PFSK-1 (cell line): ENCODE results near the gene FUT7.

Experiments used
- FOXP2 ChIP-seq: optimal IDR thresholded peaks from 2 replicates; pipeline ENCODE3; 2011; ENCODE audit warnings: borderline replicate concordance, control low read depth, inconsistent platforms; ENCODE audit not compliant: insufficient read depth; ENCODE audit errors: extremely low read length, extremely low read depth
- POLR2AphosphoS5 ChIP-seq: IDR thresholded peaks from 2 replicates; pipeline ENCODE4 v1.6.1; 2012; ENCODE audit warnings: low read depth, mild to moderate bottlenecking, control low read depth, low read length, moderate library complexity
- REST ChIP-seq, 2 experiments: IDR thresholded peaks; 2 replicates each; pipeline versions ENCODE4 v1.6.1 to v1.8.0; 2011 to 2012; ENCODE audit warnings: low read depth in 2 of 2, low read length in 2 of 2, control low read depth in 1 of 2, inconsistent platforms in 1 of 2, mild to moderate bottlenecking in 1 of 2, moderate library complexity in 1 of 2; ENCODE audit not compliant: insufficient read depth in 1 of 2
- SIN3A ChIP-seq: IDR thresholded peaks from 2 replicates; pipeline ENCODE4 v1.6.1; 2012; ENCODE audit warnings: mild to moderate bottlenecking, low read length, moderate library complexity, borderline replicate concordance; ENCODE audit not compliant: insufficient read depth
- TAF1 ChIP-seq: IDR thresholded peaks from 2 replicates; pipeline ENCODE4 v1.6.1; 2012; ENCODE audit warnings: low read length, control low read depth, borderline replicate concordance; ENCODE audit not compliant: insufficient read depth

The FUT7 gene

GRCh38 chr9:137045294-137046087, 13.6 kb upstream of the FUT7 start:
- TF ChIP-seq TAF1 (no peak; the same call in 1 of the 2 replicates), POLR2AphosphoS5 (no peak), FOXP2 (no peak), SIN3A (no peak), REST (IDR thresholded peaks at IDR 0.05; ENCODE audit: insufficient read depth in 1 of 2, low read depth in 2 of 2, low read length in 2 of 2) (no peak)

GRCh38 chr9:137044502-137045177, 12.8 kb upstream of the FUT7 start:
- no peak for TF ChIP-seq POLR2AphosphoS5
- TF ChIP-seq TAF1, result no peak
- no peak for TF ChIP-seq FOXP2
- TF ChIP-seq SIN3A, result no peak
- no peak for TF ChIP-seq REST (IDR thresholded peaks at IDR 0.05; ENCODE audit: insufficient read depth in 1 of 2, low read depth in 2 of 2, low read length in 2 of 2)

GRCh38 chr9:137044037-137044436, 12.1 kb upstream of the FUT7 start:
- TF ChIP-seq TAF1 (no peak), REST (IDR thresholded peaks at IDR 0.05; ENCODE audit: insufficient read depth in 1 of 2, low read depth in 2 of 2, low read length in 2 of 2) (no peak), FOXP2 (no peak), SIN3A (no peak), POLR2AphosphoS5 (no peak)

- TF ChIP-seq FOXP2, result no peak
- TF ChIP-seq POLR2AphosphoS5, result no peak
- no peak for TF ChIP-seq REST (IDR thresholded peaks at IDR 0.05; ENCODE audit: insufficient read depth in 1 of 2, low read depth in 2 of 2, low read length in 2 of 2)
- TF ChIP-seq SIN3A, result no peak
- no peak for TF ChIP-seq TAF1
Observed at GRCh38 chr9:137042751-137043727, 11.2 kb upstream of the FUT7 start.
